ENCODE measurements around the gene SPDYE4.

DNA sequence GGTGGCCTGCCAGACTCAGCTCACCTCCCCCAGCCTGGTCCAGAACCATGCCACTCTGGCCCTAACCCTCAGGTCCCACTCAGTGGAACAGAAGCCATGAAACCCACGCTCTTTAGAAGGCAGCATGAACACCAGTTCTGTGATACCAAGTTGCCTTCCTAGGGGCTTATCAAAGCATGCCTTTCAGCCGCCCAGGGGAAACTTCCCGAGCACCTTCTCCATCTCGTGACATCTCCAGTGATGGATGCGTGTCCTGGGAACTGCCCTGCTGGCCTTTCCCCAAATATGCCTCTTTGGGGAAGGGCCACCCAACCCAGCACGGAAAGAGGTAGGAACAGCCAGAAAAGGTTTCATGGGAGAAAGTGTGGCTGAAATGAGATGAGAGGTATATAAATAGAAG lies 22.0 kb downstream of the SPDYE4 start:
- no peak for TF ChIP-seq CTCF (conservative IDR thresholded peaks at IDR 0.05 in 1 of 2, IDR thresholded peaks at IDR 0.05 in 1 of 2; ENCODE audit: low read depth in 1 of 2, low read length in 2 of 2)
- TF ChIP-seq EZH2 (IDR thresholded peaks at IDR 0.05; ENCODE audit: low read length, missing control alignments) = no peak
